SH-SY5Y (cell line): ENCODE results near the gene UBAP1.

Source experiments
- GATA2 ChIP-seq: IDR thresholded peaks from 2 replicates; pipeline ENCODE4 v1.6.1; 2011; ENCODE audit warnings: mild to moderate bottlenecking, low read depth, low read length
- GATA3 ChIP-seq: IDR thresholded peaks from 2 replicates; pipeline ENCODE4 v1.6.1; 2011; ENCODE audit warnings: low read depth, mild to moderate bottlenecking, low read length, moderate library complexity

DNA sequence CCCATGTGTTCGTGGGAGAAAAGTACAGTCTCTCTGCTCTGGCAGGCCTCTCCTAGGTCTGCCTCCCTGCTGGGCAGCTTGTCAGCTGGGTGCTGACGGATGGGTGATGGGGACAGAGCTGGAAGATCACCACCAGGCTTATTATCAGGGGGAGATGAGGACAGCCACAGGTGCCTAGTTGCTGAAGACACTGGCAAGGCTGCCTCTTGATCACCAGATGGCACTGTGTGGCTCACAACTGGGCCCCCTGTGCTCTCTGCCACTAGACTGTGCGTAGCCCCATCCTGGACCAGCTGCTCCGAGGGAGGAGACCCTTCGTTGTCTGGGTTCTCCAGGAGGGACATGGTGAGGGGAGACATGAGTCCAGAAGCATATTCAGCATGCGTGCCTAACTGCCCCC lies 77.3 kb downstream of the UBAP1 start:
- TF ChIP-seq GATA3, result no peak
- TF ChIP-seq GATA2, result no peak
